GM21528 (cell line): ENCODE results near the gene CISD2.
"Not testable (repeated sequence)": the region's sequence is repeated elsewhere in the genome, so short reads cannot be mapped to it uniquely, and the experiment has no call there.

Experiments
- ATAC-seq: cut with Tn5 transposase; IDR thresholded peaks from one replicate; pipeline ENCODE4 v1.9.1; 2021; ENCODE audit warnings: mild to moderate bottlenecking, moderate library complexity; ENCODE audit not compliant: unreplicated experiment, low FRiP score

The CISD2 gene

DNA sequence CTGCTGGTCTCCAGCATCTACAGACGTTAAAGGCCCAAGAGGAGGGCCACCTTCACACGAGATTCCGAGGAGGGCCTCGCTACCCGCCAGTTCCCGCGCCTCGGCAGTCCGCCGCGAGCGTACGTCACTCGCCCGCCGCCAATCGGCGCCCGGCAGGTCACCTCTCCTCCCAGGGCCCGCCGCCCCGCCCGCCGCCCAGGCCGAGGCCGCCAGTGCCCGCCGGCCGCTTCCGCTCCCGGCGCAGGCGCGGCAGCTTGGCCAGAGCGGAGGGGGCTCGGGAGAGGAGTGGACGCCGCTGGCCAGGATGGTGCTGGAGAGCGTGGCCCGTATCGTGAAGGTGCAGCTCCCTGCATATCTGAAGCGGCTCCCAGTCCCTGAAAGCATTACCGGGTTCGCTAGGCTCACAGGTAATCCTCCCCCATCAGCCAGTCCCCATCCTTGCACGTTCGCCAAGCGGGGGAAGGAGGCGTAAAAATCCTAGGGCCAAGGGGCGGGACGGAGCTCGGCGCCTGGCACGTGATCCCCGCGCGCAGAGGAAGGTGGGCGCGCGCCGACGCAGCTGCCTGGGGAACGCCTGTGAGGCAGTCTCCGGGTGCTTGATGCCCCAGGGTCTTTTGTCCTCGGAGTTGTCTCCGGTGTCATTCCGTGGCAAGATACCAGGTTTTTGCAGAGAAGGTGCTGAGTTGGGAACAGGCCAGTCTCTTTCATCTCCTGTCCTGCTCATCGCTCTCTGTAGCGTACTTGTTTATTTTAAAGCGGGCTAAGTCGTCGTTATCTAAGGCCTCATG is at the start of gene CISD2:
Gene CISD2, plus strand, starts transcription at position 212 of the 788 bp plus-strand sequence. Its CDS starts 93 bp downstream, at position 305.
- peak; percentile 91 for ATAC-seq

DNA sequence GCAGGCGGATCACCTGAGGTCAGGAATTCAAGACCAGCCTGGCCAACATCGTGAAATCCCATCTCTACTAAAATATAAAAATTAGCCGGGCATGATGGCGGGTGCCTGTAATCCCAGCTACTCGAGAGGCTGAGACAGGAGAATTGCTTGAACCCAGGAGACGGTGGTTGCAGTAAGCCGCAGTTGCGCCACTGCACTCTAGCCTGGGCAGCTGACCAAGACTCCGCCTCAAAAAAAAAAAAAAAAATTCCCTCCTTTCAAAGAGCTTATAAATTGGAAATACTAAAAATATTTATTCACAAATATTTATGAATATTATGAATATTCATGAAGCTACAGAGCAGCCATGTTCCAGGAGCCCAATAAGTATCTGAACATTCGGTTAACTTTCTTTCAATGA is 49.7 kb upstream of the CISD2 start:
- not testable (repeated sequence) for ATAC-seq

- no peak for ATAC-seq
Observed at GRCh38 chr4:102819588-102820365, 49.0 kb upstream of the CISD2 start.

- ATAC-seq: no peak
Observed at GRCh38 chr4:102823464-102823863, 45.3 kb upstream of the CISD2 start.

DNA sequence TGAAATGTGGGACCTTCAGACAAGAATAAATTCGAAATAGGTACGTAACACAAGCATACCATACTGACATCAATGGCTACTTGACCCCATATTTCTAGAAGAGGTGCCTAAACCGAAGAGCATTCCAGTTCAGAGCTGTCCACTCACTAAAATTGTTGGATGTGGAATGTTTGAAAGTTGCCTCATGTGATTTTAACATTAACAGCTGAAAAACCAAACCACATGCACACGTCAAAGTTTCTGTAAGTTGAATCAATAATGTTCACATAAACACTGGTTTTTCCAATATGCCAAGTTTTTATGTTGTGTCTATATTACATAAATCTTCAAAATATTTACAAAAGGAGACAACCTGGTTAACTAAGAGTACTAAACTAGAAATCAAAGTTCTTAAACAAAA is 44.9 kb upstream of the CISD2 start:
- ATAC-seq: no peak

- ATAC-seq: no peak
Observed at GRCh38 chr4:102824398-102824797, 44.4 kb upstream of the CISD2 start.

- no peak for ATAC-seq
Observed at GRCh38 chr4:102825261-102826091, 43.3 kb upstream of the CISD2 start.

DNA sequence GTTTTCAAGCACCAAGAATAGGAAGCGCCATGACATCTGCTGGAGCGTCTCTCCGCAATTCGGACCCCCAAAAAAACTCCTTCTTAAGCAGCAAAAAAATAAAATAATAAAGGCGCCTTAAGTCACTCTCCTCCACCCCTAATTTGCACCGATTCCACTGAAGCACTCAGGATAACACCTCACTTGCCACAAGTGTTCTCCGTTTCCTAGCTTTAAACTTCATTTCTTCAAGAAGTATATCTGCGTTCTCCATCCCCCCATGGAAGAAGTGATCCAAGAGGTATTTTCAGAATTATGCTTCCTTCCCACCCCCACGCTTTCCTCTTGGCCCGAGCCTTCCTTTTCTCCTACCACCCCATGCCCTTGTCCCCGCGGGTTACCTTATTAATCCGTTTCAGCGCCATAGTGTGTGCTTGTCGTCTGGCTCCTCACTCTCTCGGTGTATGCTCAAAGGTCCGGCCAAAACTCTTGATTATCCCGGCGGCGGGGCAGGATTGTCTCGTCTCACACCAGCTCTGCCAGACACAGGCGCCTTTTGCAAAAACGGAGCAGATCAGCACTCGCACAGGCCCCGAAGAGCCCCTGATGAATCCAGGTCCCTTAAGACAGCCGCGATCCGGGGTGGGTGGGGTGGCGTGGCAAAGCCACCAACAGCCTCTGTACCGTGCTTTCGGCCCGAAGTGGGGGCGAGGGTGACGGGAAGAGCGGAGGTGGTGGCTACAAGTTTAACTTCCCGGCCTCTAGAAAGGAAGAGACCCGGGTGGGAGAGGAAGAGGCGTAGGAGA is 42.5 kb upstream of the CISD2 start:
- ATAC-seq: no peak

DNA sequence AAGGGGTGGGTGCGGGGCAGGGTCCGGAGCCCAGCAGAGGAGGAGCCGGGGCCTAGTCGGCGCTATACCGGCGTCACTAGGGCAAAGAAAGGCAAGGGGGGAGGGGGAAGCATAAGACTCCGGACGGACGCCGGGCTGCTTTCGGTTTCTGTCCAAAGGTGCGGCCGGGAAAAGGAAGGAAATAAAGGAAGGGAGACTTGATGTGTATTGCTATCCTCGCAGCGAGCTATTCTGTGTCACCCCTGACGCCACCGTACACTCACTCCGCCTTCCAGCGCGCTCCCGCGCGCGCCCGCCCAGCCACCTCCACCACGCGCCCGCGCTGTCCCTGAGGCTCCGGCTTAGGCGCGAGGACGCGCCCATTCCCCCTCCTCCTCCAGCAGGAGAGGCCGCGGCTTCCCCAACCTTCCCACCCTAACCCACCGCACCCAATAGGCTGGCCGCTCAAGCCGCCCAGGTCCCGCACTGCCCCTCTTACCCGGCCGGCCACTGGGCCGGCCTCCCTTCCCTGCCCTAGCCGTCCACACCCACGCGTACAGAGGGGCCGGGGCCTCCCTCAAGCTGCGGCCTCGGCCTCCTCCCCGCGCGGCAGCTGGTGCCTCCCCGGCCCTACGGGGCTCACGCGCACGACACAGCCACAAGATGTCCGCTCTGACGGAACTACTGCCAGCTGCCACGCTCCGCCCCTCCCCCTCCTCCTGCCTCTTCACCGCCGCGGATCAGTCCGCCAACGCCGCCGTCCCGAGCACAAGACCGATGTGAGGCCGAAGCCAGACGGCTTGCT is 41.7 kb upstream of the CISD2 start, which contains the start of gene UBE2D3:
Gene UBE2D3, minus strand, starts transcription at position 662 of the 784 bp plus-strand sequence. CDS start 1,043 bp downstream, outside the sequence.
- ATAC-seq: peak; percentile 38

DNA sequence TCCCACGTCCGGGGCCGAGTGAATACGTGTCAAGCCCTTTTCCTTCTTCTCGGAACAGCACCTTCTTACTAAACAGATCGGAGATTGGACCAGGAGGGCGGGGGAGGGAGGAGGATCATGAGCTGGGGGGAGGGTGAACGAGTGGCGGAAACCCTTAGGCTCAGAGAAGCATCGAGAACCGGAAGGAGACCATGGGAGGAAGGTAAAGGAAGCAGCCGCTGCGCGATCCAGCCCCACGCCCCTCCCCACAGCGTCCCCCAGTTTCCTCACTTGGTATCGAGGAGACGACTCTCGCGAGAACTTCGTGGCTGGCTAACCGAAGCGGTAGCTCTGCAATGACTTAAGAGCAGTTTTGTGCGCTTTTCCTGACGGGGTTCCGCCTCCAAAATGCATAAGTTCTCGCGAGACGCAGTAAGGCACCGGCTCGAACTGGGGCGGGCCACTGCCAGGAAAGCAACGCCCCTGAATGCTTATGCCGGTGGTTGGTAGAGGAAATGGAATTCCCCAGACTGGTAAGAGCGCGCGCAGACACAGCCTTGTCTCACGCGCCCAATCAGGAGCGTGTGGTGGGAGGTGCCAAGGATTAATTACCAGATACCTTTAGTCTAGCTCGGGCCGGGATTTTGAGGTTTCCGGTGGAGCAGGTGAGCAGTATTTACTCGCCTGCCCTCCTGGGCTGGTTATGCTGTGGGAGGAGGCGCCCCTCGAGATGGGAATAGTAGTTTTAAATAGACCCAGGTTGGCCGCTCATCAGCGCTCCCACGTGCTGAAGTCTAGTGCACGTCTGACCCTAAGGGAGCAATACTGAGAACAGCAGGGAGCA is 40.9 kb upstream of the CISD2 start:
- peak; percentile 86 for ATAC-seq

DNA sequence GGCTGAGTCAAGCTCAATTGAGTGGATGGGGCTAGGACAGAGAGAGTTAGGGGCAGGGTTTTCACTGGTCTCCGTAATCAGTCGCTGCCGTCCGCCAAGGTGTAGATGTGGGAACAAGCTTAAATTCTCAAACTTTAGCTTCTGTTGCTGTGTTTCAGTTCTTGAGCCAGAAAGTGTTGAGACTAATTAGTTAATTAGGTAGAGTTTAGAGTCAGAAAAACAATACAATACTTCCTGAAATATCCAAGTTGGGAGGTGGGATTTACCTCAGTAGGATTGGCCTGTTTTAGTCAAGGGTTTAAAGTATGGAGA is 40.3 kb upstream of the CISD2 start:
- ATAC-seq: no peak

- ATAC-seq: no peak
Observed at GRCh38 chr4:102829803-102830202, 39.0 kb upstream of the CISD2 start.

DNA sequence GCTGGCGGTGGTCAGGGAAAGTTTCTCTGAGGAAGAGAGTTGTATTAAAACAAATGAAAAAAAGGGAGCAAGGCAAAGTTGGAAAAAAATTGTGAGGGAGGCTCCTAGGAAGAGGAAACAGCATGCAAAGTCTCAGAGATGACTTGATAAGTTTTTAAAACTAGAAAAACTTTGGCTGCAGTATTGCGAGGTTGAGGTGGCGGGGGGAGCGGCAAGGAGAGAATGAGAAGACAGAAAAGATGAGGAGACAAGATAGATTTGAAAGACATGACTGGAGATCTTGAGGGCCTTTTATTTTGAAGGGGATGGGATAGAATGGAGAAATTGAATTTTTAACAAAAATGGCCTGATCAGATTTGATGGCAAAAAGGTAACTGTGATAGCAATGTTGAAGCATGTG is 36.7 kb upstream of the CISD2 start:
- no peak for ATAC-seq

- ATAC-seq: no peak
Observed at GRCh38 chr4:102832667-102833066, 36.1 kb upstream of the CISD2 start.

GRCh38 chr4:102836596-102836995 is 32.2 kb upstream of the CISD2 start:
- no peak for ATAC-seq

DNA sequence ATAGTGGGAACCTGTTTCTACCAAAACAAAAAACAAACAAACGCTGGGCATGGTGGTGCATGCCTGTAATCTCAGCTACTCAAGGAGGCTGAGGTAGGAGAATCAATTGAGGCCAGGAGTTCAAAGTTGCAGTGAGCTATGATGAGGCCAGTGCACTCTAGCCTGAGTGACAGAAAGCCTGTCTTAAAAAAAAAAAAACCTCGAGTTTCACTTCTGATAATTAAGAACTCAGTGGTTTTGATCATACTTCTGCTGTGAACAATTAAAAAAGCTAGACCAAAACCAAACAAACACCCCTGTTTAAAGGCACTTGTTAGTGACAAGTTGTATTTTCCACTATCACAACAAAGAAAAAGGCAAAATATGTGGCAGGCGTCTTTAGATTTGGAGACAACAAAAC is 26.4 kb upstream of the CISD2 start:
- ATAC-seq: no peak

GRCh38 chr4:102843273-102843672 is 25.5 kb upstream of the CISD2 start:
- ATAC-seq: no peak

DNA sequence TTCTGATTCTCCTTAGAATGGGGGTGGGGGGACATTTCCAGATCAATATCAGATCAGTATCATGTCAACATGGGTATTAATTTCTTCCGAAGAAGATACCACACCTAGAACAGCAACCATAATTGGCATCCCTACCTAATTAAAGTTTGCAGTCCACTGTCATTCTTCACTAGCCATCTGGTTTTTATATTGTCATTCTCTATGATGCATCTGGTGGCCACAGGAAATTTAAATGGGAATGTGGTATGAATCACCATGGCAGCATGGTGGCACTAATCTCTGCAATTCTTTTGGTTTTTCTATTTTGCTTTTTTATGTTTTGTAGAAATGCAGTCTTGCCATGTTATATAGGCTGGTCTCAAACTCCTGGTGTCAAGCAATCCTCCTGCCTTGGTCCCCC is 24.9 kb upstream of the CISD2 start:
- ATAC-seq: no peak

GRCh38 chr4:102847687-102848086 is 21.1 kb upstream of the CISD2 start:
- no peak for ATAC-seq
